NB4 (cell line): ENCODE data around the gene KCNC1.

Experiments used
- POLR2A ChIP-seq: IDR thresholded peaks from 2 replicates; pipeline ENCODE4 v1.6.1; 2011; ENCODE audit warnings: mild to moderate bottlenecking; ENCODE audit not compliant: insufficient read length; ENCODE audit errors: extremely low read depth
- TF ChIP-seq, protein P1 (sequence below): IDR thresholded peaks from one replicate; pipeline ENCODE4 v1.5.1; 2012; ENCODE audit warnings: low read depth, low read length
- TF ChIP-seq, protein P2 (sequence below): IDR thresholded peaks from 2 replicates; pipeline ENCODE4 v1.6.1; 2011; ENCODE audit warnings: low read depth, low read length

DNA sequence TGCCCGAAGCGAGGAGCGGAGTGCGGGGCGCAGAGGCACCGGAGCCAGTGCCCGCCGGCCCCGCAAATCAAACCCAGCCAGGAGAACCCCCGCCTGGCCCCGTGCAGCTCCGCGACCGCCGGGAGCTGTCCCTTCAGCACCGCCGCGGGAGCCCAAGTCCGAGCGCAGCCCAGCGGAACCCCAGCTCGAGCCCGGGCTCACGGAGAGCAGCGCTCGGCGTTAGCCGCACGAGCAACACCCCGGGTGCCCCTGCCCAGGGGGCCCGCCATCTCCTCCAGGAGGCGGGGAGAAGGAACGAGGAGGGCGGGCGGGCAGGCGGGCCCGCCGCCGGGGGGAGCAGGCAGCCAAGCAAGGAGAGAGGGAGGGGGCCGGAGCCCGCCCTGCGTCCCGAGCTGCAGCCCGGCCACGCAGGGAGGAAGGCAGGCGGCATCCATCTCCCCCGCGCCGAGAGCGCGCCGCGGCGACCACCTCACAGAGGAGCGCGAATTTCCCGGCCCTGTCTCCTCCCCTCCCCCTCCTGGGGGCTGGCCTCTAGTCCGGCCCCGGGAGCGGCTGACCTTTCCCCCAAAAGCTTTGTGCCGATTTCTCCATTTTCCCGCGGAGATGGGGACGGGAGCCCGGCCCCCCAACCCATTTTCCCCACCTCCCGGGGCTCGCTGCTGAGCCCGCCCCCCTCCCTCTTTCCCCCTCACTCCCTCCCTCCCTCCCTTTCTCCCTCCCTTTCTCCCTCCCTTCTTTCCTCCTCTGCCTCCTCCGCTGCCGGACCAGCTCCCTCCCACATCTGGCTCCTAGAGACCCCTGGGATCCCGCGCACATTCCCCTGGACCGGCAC, 621 bp downstream of the KCNC1 start:
- TF ChIP-seq, protein P1, sequence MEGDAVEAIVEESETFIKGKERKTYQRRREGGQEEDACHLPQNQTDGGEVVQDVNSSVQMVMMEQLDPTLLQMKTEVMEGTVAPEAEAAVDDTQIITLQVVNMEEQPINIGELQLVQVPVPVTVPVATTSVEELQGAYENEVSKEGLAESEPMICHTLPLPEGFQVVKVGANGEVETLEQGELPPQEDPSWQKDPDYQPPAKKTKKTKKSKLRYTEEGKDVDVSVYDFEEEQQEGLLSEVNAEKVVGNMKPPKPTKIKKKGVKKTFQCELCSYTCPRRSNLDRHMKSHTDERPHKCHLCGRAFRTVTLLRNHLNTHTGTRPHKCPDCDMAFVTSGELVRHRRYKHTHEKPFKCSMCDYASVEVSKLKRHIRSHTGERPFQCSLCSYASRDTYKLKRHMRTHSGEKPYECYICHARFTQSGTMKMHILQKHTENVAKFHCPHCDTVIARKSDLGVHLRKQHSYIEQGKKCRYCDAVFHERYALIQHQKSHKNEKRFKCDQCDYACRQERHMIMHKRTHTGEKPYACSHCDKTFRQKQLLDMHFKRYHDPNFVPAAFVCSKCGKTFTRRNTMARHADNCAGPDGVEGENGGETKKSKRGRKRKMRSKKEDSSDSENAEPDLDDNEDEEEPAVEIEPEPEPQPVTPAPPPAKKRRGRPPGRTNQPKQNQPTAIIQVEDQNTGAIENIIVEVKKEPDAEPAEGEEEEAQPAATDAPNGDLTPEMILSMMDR: no peak
- no peak for TF ChIP-seq POLR2A
- TF ChIP-seq, protein P2, sequence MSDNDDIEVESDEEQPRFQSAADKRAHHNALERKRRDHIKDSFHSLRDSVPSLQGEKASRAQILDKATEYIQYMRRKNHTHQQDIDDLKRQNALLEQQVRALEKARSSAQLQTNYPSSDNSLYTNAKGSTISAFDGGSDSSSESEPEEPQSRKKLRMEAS: no peak
